Endothelial cell of umbilical vein (primary cell): ENCODE results near the gene MDH2. TPM values are rescaled to one million over a fixed set of nuclear protein-coding genes. Genes with fewer than 3 reads are reported as not detected.

ENCODE experiments used
- BruUV-seq: library from RNA; stranded (reverse); fragments of 400-500 nt; replicated peaks from 2 replicates; lab custom pipeline; 2021; lab: Mats Ljungman, UMichigan
- CTCF ChIA-PET: fragments of 300-600, 350-600 bp; sonication (Branson Sonifier 250); formaldehyde crosslinking; loops from one replicate; lab custom pipeline; 2021; ENCODE audit warnings: antibody characterized with exemption, inconsistent platforms; lab: Charles Lee
- POLR2A ChIA-PET: fragments of 300-600, 350-600 bp; sonication (Branson Sonifier 250); formaldehyde crosslinking; loops from one replicate; lab custom pipeline; 2021; ENCODE audit warnings: antibody characterized with exemption, inconsistent platforms; lab: Charles Lee
- DNase-seq: peaks from one replicate; pipeline ENCODE4 v3.0.0-alpha.2; 2011; ENCODE audit warnings: low read depth, low spot score
- FAIRE-seq: peaks from 2 replicates; lab custom pipeline; 2011; peaks lifted over from hg19 to GRCh38; lab: Jason Lieb, UNC
- H2AFZ ChIP-seq: 2 replicates; pipeline ENCODE4 v1.6.0; 2012; ENCODE audit warnings: low read depth, low read length, control low read depth, inconsistent platforms
- H3K27ac ChIP-seq: 2 replicates; pipeline ENCODE4 v1.5.1; 2011; ENCODE audit warnings: low read depth, mild to moderate bottlenecking, control low read depth, low read length, moderate library complexity; ENCODE audit not compliant: insufficient read depth
- H3K27me3 ChIP-seq, 2 experiments: 2 replicates each; pipeline versions ENCODE4 v1.6.0 to v1.6.1; 2011; ENCODE audit warnings: low read length in 2 of 2, mixed read lengths in 1 of 2; ENCODE audit not compliant: control insufficient read depth in 2 of 2, insufficient read depth in 2 of 2
- H3K36me3 ChIP-seq, 2 experiments: 2 replicates in 1 of 2; 3 replicates in 1 of 2; pipeline ENCODE4 v1.5.1; 2011; ENCODE audit warnings: low read length in 2 of 2, mild to moderate bottlenecking in 1 of 2, moderate library complexity in 1 of 2; ENCODE audit not compliant: control insufficient read depth in 2 of 2, insufficient read depth in 2 of 2; ENCODE audit errors: extremely low read depth in 1 of 2
- H3K4me1 ChIP-seq: 3 replicates; pipeline ENCODE4 v1.5.1; 2011; ENCODE audit warnings: mild to moderate bottlenecking, low read length; ENCODE audit not compliant: control insufficient read depth, insufficient read depth; ENCODE audit errors: extremely low read depth
- H3K4me2 ChIP-seq: 2 replicates; pipeline ENCODE4 v1.6.1; 2011; ENCODE audit warnings: low read length, control low read depth, mixed read lengths; ENCODE audit not compliant: insufficient read depth
- H3K4me3 ChIP-seq, 3 experiments: fragments of 200-600 bp in 1 of 3; sonication (generic), shearing (Covaris generic) in 1 of 3; replicated peaks in 1 of 3; 2 replicates each; pipeline ENCODE4 v1.5.1; 2011 to 2016; ENCODE audit warnings: control low read depth in 3 of 3, low read length in 3 of 3, mild to moderate bottlenecking in 2 of 3, inconsistent platforms in 1 of 3, low read depth in 1 of 3, moderate library complexity in 1 of 3; ENCODE audit not compliant: insufficient read depth in 1 of 3
- H3K79me2 ChIP-seq: 2 replicates; pipeline ENCODE4 v1.6.0; 2012; ENCODE audit warnings: low read length, inconsistent platforms; ENCODE audit not compliant: control insufficient read depth, insufficient read depth
- H3K9ac ChIP-seq: replicated peaks from 2 replicates; pipeline ENCODE3; 2011; ENCODE audit warnings: low read length, control low read depth; ENCODE audit not compliant: insufficient read depth; ENCODE audit errors: extremely low read depth
- H3K9me1 ChIP-seq: replicated peaks from 3 replicates; pipeline ENCODE4 v1.6.0; 2011; ENCODE audit warnings: mild to moderate bottlenecking, low read length; ENCODE audit not compliant: control insufficient read depth, insufficient read depth; ENCODE audit errors: extremely low read depth
- H3K9me3 ChIP-seq: replicated peaks from 2 replicates; pipeline ENCODE4 v1.5.1; 2012; ENCODE audit warnings: low read length, inconsistent platforms; ENCODE audit not compliant: control insufficient read depth, insufficient read depth
- H4K20me1 ChIP-seq: replicated peaks from 2 replicates; pipeline ENCODE3; 2011; ENCODE audit warnings: mild to moderate bottlenecking, low read length; ENCODE audit not compliant: control insufficient read depth, insufficient read depth; ENCODE audit errors: extremely low read depth
- EZH2 ChIP-seq: IDR thresholded peaks from 2 replicates; pipeline ENCODE4 v1.6.1; 2012; ENCODE audit warnings: borderline replicate concordance, low read depth, mild to moderate bottlenecking, moderate library complexity, low read length, inconsistent platforms; ENCODE audit not compliant: severe bottlenecking
- FOS ChIP-seq: IDR thresholded peaks from 2 replicates; pipeline ENCODE4 v1.6.1; 2011; ENCODE audit warnings: mild to moderate bottlenecking, low read length, moderate library complexity, borderline replicate concordance; ENCODE audit not compliant: insufficient read depth
- GATA2 ChIP-seq: IDR thresholded peaks from 2 replicates; pipeline ENCODE4 v1.7.0; 2011; ENCODE audit warnings: low read depth, mild to moderate bottlenecking, moderate library complexity, mixed read lengths, low read length; ENCODE audit not compliant: insufficient read length, insufficient read depth
- JUN ChIP-seq: IDR thresholded peaks from 2 replicates; pipeline ENCODE4 v1.6.1; 2011; ENCODE audit warnings: borderline replicate concordance, low read depth; ENCODE audit not compliant: insufficient read length, insufficient read depth
- MAX ChIP-seq: IDR thresholded peaks from 2 replicates; pipeline ENCODE4 v1.6.1; 2011; ENCODE audit not compliant: insufficient read depth, insufficient read length
- MYC ChIP-seq: IDR thresholded peaks from one replicate; pipeline ENCODE4 v1.6.1; 2011; ENCODE audit warnings: mild to moderate bottlenecking, low read depth, low read length
- POLR2A ChIP-seq: IDR thresholded peaks from 2 replicates; pipeline ENCODE4 v1.6.1; 2012; ENCODE audit warnings: low read depth, mild to moderate bottlenecking, control low read depth, low read length
- POLR2AphosphoS5 ChIP-seq: IDR thresholded peaks from 2 replicates; pipeline ENCODE4 v1.6.1; 2012; ENCODE audit warnings: low read depth, mild to moderate bottlenecking, control low read depth, low read length, moderate library complexity; ENCODE audit not compliant: insufficient read depth
- dilution Hi-C: fragments of 300-500 bp; cut with MboI; formaldehyde crosslinking; loops from one replicate; pipeline ENCODE4 v1.15.0; 2019; ENCODE audit warnings: low sequenced_read_pairs; ENCODE audit not compliant: extremely low pct_ligation_motif_present
- intact Hi-C: fragments of 100-400 bp; cut with micrococcal nuclease; formaldehyde crosslinking; loops from one replicate; pipeline ENCODE4 v1.10.0; 2022
- polyA plus RNA-seq, 4 experiments: library from polyadenylated mRNA; depleted of rRNA in 3 of 4; stranded (reverse) in 3 of 4; unstranded in 1 of 4; fragments of >200 nt; gene quantifications; 2 replicates each; pipeline versions ENCODE4 v1.2.1 to v1.2.3, GENCODE V29; 2011 to 2012; ENCODE audit warnings: missing spikeins in 1 of 4
- total RNA-seq: library from RNA; stranded (reverse); gene quantifications from 2 replicates; pipeline ENCODE4 v1.2.3, GENCODE V29; 2021
- TF ChIP-seq, protein P1 (sequence below), 2 donors: IDR thresholded peaks; 1 replicate in 1 of 2; 2 replicates in 1 of 2; pipeline ENCODE4 v1.5.1; 2011; ENCODE audit warnings: low read length in 2 of 2, mild to moderate bottlenecking in 2 of 2, moderate library complexity in 2 of 2, control low read depth in 1 of 2, inconsistent platforms in 1 of 2, low read depth in 1 of 2; ENCODE audit not compliant: insufficient read depth in 1 of 2; ENCODE audit errors: extremely low read depth in 1 of 2

The MDH2 gene
- total and polyA plus RNA-seq, 2 donors (not counting 3 experiments of a cell fraction or from before 2014, with no cell fraction given) = 123 to 175 TPM

DNA sequence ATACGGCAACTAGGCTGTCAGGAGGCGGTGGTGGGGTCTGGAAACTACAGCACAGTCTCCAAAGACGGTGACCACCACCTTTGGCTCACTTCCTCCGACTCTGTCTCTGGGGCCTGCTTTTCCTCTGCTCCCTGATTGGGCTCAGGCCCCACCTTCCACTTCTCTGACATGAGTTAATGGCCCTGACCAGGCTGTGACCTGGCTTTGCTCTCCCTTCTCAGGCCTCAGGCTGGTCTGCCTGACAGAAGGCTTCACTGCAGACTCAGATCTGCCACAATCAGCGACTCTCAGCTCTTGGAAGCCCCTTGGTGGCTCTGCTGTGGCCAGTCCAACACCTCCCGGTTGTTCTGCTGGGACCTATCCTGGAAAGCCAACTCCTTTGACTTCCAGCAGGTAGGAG is 7.8 kb upstream of the MDH2 start:
- Histone ChIP-seq H3K27me3 (no peaks in the 10 kb centered on the region), H3K27ac (no peak overlapping the region), H3K4me2 (no peak overlapping the region), H2AFZ (no peak overlapping the region), H3K9ac (no peak overlapping the region), H4K20me1 (no peaks in the 10 kb centered on the region), H3K9me1 (no peaks in the 10 kb centered on the region), H3K9me3 (no peaks in the 10 kb centered on the region), H3K79me2 (peaks cover 2% of the 10 kb centered on the region), H3K4me3 (no peak overlapping the region), H3K36me3 (peaks cover 0 to 2% of the 10 kb centered on the region in 2 experiments), H3K4me1 (no peaks in the 10 kb centered on the region)
- FAIRE-seq (no peak), DNase-seq (no peak)
- dilution Hi-C loops = no loop called here
- POLR2A ChIA-PET = interaction anchor here (0.6 kb wide), 1 partner anchor 118 kb away, joined by 3 read pairs; no protein-coding TSS in a partner anchor
- no peak for TF ChIP-seq EZH2
- no peak for TF ChIP-seq MAX
- no peak for TF ChIP-seq POLR2AphosphoS5
- TF ChIP-seq FOS = no peak
- no peak for TF ChIP-seq GATA2
- no peak for TF ChIP-seq JUN
- TF ChIP-seq, protein P1, sequence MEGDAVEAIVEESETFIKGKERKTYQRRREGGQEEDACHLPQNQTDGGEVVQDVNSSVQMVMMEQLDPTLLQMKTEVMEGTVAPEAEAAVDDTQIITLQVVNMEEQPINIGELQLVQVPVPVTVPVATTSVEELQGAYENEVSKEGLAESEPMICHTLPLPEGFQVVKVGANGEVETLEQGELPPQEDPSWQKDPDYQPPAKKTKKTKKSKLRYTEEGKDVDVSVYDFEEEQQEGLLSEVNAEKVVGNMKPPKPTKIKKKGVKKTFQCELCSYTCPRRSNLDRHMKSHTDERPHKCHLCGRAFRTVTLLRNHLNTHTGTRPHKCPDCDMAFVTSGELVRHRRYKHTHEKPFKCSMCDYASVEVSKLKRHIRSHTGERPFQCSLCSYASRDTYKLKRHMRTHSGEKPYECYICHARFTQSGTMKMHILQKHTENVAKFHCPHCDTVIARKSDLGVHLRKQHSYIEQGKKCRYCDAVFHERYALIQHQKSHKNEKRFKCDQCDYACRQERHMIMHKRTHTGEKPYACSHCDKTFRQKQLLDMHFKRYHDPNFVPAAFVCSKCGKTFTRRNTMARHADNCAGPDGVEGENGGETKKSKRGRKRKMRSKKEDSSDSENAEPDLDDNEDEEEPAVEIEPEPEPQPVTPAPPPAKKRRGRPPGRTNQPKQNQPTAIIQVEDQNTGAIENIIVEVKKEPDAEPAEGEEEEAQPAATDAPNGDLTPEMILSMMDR (IDR thresholded peaks at IDR 0.05; ENCODE audit: extremely low read depth in 1 of 2, insufficient read depth in 1 of 2, low read depth in 1 of 2, low read length in 2 of 2) = no peak
- no peak for TF ChIP-seq POLR2A
- TF ChIP-seq MYC = no peak
- CTCF ChIA-PET = no interaction called here
- intact Hi-C loops = no loop called here
- no TSS peak for BruUV-seq
